Stimulated activated CD4-positive, alpha-beta T cell treated with anti-CD3 and anti-CD28 coated beads, Interleukin-12 subunit alpha, Interleukin-12 subunit beta, amount 100 ng/mL, for 24 hours (primary cell): ENCODE data around the gene DCDC1.

Source experiments
- DNase-seq, 2 experiments: peaks; one replicate each; pipeline ENCODE4 v3.0.0-alpha.2; 2020; ENCODE audit warnings: low read depth in 2 of 2

Gene DCDC1

GRCh38 chr11:31102875-31103274, 266.7 kb downstream of the DCDC1 start:
- DNase-seq: no peak

- no peak for DNase-seq
Measured at GRCh38 chr11:31102316-31102715, 267.2 kb downstream of the DCDC1 start.

GRCh38 chr11:31096191-31096805, 273.2 kb downstream of the DCDC1 start:
- DNase-seq: no peak

- DNase-seq: no peak
Measured at GRCh38 chr11:31092638-31093037, 276.9 kb downstream of the DCDC1 start.

- DNase-seq: no peak
Measured at GRCh38 chr11:31089117-31089516, 280.4 kb downstream of the DCDC1 start.

- no peak for DNase-seq
Measured at GRCh38 chr11:31069447-31070205, 299.9 kb downstream of the DCDC1 start.

- no peak for DNase-seq
Measured at GRCh38 chr11:31060880-31061279, 308.7 kb downstream of the DCDC1 start.

GRCh38 chr11:31059529-31059928, 310.0 kb downstream of the DCDC1 start:
- DNase-seq: no peak

GRCh38 chr11:31050061-31050765, 319.3 kb downstream of the DCDC1 start:
- DNase-seq: no peak

- no peak for DNase-seq
Measured at GRCh38 chr11:31045335-31045734, 324.2 kb downstream of the DCDC1 start.

- DNase-seq: no peak
Measured at GRCh38 chr11:31030138-31030792, 339.3 kb downstream of the DCDC1 start.

GRCh38 chr11:31026315-31026714, 343.2 kb downstream of the DCDC1 start:
- DNase-seq: no peak

- DNase-seq: no peak
Measured at GRCh38 chr11:31022080-31022479, 347.5 kb downstream of the DCDC1 start.

- no peak for DNase-seq
Measured at GRCh38 chr11:31019786-31020185, 349.8 kb downstream of the DCDC1 start.

GRCh38 chr11:31005202-31005601, 364.3 kb downstream of the DCDC1 start:
- no peak for DNase-seq

- no peak for DNase-seq
Measured at GRCh38 chr11:31001427-31001826, 368.1 kb downstream of the DCDC1 start.

GRCh38 chr11:31000381-31000780, 369.2 kb downstream of the DCDC1 start:
- no peak for DNase-seq

- DNase-seq: no peak
Measured at GRCh38 chr11:30992513-30992849, 377.1 kb downstream of the DCDC1 start.

- DNase-seq: no peak
Measured at GRCh38 chr11:30991802-30992512, 377.6 kb downstream of the DCDC1 start.

- no peak for DNase-seq
Measured at GRCh38 chr11:30991376-30991775, 378.2 kb downstream of the DCDC1 start.

GRCh38 chr11:30990625-30991296, 378.8 kb downstream of the DCDC1 start:
- DNase-seq: no peak
